IPS-20b (cell line): ENCODE results near the gene FANCM.
A peak's percentile ranks its signal among the peaks of the same experiment; 100 is the strongest.

Experiments used
- H3K27ac ChIP-seq: one replicate; pipeline ENCODE4 v1.5.1; 2013; ENCODE audit warnings: low read length
- H3K27me3 ChIP-seq: 2 replicates; pipeline ENCODE4 v1.6.1; 2013; ENCODE audit warnings: mild to moderate bottlenecking, low read length, inconsistent platforms; ENCODE audit not compliant: insufficient read depth
- H3K36me3 ChIP-seq: 2 replicates; pipeline ENCODE4 v1.6.1; 2013; ENCODE audit warnings: low read depth, mild to moderate bottlenecking, inconsistent platforms, low read length, moderate library complexity; ENCODE audit not compliant: insufficient read depth
- H3K4me1 ChIP-seq: 2 replicates; pipeline ENCODE4 v1.6.1; 2013; ENCODE audit warnings: mild to moderate bottlenecking, control low read depth, inconsistent platforms, low read length, moderate library complexity; ENCODE audit not compliant: insufficient read depth
- H3K4me3 ChIP-seq: 2 replicates; pipeline ENCODE4 v1.5.1; 2013; ENCODE audit warnings: mild to moderate bottlenecking, low read length, inconsistent platforms
- H3K9ac ChIP-seq: 2 replicates; pipeline ENCODE4 v1.6.1; 2013; ENCODE audit warnings: low read depth, mild to moderate bottlenecking, inconsistent platforms, low read length, moderate library complexity
- H3K9me3 ChIP-seq: 2 replicates; pipeline ENCODE4 v1.6.1; 2013; ENCODE audit warnings: mild to moderate bottlenecking, low read depth, low read length, inconsistent platforms; ENCODE audit not compliant: insufficient read depth

FANCM gene

GRCh38 chr14:45246151-45246550 is 110.4 kb downstream of the FANCM start:
- H3K27me3 ChIP-seq: no peaks in the 10 kb centered on the region
- H3K4me1 ChIP-seq: peaks cover 10% of the 10 kb centered on the region
- H3K9ac ChIP-seq: no peak overlapping the region
- no peak overlapping the region for H3K4me3 ChIP-seq
- H3K36me3 ChIP-seq: peaks cover 31% of the 10 kb centered on the region
- H3K9me3 ChIP-seq: no peaks in the 10 kb centered on the region
- H3K27ac ChIP-seq: no peak overlapping the region

DNA sequence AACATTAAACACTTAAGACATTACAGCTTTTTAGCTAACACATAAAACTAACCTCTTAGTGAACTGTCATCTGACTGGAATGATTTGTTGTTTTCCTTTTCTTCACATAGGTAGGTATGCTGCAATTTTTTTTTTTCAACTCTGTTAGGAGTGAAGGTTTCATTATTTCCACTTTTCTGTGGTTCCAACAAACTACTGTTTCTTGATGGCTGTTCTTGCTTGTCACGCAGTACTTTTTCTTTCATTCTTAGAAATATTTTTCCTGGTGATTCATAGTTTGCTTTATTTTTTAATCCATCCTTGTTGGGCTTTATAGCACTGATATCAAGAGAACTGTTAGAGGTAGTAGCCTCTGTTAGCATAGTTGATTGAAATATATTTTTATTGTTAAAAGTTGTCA is 111.0 kb downstream of the FANCM start:
- Histone ChIP-seq H3K27ac (no peak overlapping the region), H3K9ac (no peak overlapping the region), H3K9me3 (no peaks in the 10 kb centered on the region), H3K4me1 (peaks cover 10% of the 10 kb centered on the region), H3K4me3 (no peak overlapping the region), H3K27me3 (no peaks in the 10 kb centered on the region), H3K36me3 (peaks cover 26% of the 10 kb centered on the region)

- Histone ChIP-seq H3K4me3 (no peak overlapping the region), H3K36me3 (peaks cover 19% of the 10 kb centered on the region), H3K9me3 (no peaks in the 10 kb centered on the region)
Measured at GRCh38 chr14:45247427-45247826, 111.7 kb downstream of the FANCM start.

DNA sequence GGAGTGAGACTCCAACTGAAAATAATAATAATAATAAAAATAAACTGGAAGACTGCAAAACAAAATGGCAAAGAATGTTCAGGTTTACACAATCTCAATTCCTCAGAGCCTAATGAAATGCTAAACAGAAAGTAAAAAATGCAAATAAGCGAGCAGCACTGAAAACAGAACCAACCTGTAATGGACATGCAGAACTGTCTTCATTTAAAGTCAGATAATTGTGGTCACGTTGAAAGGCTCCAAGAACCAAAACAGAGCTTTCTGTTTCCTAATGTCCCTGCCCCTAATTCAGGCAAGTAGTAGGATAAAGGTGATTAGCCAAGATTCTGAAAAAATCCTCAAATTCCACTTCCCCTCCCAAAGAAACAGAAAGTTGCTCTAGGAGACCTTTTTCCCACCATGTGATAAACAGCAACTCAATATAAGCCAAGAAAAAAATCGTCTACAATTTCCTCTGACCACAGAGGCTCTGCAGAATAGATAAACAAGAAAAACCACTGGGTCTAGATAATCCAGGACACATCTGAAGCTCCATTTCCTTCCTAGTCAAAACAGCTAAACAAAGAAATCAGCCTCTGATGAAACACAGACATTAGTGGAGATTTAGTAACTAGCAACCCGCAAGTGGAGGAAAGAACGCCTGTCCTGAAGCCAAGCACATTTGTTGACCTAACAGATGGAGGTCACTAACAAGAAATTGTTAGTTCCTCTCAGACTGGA is 114.3 kb downstream of the FANCM start:
- H3K27me3 ChIP-seq: no peaks in the 10 kb centered on the region
- peaks cover 10% of the 10 kb centered on the region for H3K36me3 ChIP-seq
- H3K9me3 ChIP-seq: no peaks in the 10 kb centered on the region
- H3K4me3 ChIP-seq: 0 out of 2 replicates have a peak overlapping the region, but pooled peaks have one; percentile 2
- H3K4me1 ChIP-seq: peaks cover 10% of the 10 kb centered on the region
- no peak overlapping the region for H3K9ac ChIP-seq
- H3K27ac ChIP-seq: no peak overlapping the region

More at GRCh38 chr14:45247427-45247826, 111.7 kb downstream of the FANCM start:
- peaks cover 10% of the 10 kb centered on the region for H3K4me1 ChIP-seq
- H3K9ac ChIP-seq: no peak overlapping the region
- no peaks in the 10 kb centered on the region for H3K27me3 ChIP-seq
- no peak overlapping the region for H3K27ac ChIP-seq
